Measurements from ENCODE around the gene SLX4IP.

The SLX4IP gene

GRCh38 chr20:10654630-10655029 lies 219.5 kb downstream of the SLX4IP start:
- peak; percentile 96 for DNase-seq

GRCh38 chr20:10655720-10656669 lies 220.9 kb downstream of the SLX4IP start:
- no peak for DNase-seq

DNA sequence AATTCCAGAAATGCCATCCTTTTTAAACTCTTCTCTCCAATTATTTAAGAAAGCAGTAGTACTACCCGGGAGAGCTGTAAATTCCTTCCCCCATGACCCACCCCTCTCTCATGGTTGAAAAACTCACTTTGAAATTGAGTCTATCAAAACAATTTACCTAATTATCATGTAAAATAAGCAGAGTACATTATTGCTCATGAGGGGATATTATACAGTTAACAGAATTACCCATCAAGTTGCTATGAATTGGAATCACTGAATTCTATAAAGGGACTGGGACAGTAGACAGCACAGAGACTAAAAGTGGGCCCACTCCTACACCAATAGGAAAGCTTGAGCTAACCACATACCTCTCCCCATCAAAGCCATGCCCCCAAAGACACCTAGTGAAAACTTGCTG lies 222.3 kb downstream of the SLX4IP start:
- no peak for DNase-seq

GRCh38 chr20:10658051-10658823 lies 223.1 kb downstream of the SLX4IP start:
- peak; percentile 9 for DNase-seq

DNA sequence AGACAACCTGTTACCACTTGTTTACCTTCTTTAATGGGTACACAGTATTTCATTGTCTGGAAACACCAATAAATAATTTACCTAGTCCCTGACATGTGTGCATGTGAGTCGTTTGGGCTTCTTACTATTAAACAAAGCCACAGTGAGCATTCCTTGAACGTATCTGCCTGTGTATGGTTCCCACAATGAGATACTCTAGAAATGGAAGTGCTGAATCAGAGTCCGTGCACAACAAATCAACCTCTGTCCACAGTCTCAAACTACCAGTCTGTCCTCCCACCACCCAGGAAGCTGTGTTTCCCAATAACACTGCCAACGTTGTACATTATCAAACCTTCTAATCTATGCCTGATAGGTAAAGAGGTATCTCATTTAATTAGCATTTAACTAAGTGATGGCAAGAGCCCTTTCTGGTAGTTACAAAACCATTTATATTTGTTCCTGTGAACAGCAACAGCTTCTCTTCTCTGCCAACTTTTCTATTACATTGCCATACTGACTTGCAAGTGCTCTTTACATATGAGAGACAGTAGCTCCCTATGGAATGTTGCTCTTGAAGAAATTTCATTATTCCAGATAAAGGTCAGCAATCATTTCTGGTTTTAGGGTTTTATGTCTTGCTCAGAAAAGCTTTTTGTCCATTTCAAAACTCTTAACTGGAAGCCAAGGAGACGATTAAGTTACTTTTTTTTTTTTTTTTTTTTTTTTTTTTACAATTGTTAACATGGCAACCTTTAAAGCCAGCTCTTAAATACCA lies 223.9 kb downstream of the SLX4IP start:
- no peak for DNase-seq

GRCh38 chr20:10659651-10660601 lies 224.8 kb downstream of the SLX4IP start:
- DNase-seq, result no peak

DNA sequence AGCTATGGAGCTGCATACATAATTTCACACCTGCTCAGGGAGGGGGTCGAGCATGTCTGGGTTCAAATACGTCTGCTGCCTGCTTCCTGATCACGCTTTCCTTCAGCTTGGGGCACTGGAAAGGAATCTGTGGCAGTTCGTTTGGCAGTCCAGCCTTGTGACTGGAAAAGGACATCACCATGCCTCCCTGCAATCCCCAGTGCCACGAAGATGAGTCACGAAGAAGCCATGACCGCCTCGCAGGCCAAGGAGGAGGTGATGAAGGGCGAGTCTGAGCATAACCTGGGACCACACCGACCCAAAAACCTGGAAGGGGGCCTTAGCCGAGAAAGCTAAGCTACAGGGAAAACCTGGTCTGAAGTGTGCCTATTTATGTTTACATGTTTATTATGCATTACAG lies 225.6 kb downstream of the SLX4IP start:
- DNase-seq, result no peak

GRCh38 chr20:10661261-10661660 lies 226.2 kb downstream of the SLX4IP start:
- DNase-seq, result no peak

- no peak for DNase-seq
These were observed 227.0 kb downstream of the SLX4IP start for GRCh38 chr20:10662151-10662550.

DNA sequence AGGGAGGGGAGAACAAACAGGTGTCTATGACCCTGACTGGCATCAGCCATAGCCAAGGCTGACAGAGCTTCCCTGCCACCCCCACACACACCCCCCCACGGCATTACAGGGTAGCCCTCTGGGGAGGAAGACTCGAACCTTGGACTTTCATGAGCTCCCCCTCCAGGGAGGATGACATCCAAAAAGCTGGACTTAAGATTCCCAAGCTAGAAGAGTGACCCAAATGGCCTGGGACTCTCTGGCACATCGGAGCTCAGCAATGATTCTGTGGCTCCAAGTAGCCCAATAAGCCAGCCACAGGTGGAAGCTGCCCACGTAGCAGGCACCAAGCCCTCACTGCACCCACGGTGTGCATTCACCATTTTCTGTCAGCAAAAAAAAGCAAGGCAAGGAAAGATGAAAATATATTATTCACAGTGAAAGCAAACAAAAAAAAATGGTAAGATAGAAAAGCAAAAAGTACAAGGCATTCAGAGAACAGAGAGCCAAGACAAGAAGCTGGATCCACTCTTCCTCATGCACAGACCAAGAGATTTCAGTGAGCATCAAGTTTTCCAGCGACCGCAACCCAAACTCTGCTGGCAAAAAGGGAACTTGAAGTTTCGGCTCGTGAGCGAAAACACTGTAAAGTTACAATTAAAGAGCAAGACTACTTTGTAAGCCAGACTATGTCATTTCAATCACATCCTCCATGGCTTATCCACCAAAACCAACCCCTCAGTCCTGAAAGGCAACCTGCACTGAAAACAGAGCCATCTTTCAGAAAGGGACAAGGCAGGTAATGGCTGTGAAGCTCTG lies 227.8 kb downstream of the SLX4IP start:
- DNase-seq, result no peak

- DNase-seq, result no peak
These were observed 228.7 kb downstream of the SLX4IP start for GRCh38 chr20:10663756-10664155.

DNA sequence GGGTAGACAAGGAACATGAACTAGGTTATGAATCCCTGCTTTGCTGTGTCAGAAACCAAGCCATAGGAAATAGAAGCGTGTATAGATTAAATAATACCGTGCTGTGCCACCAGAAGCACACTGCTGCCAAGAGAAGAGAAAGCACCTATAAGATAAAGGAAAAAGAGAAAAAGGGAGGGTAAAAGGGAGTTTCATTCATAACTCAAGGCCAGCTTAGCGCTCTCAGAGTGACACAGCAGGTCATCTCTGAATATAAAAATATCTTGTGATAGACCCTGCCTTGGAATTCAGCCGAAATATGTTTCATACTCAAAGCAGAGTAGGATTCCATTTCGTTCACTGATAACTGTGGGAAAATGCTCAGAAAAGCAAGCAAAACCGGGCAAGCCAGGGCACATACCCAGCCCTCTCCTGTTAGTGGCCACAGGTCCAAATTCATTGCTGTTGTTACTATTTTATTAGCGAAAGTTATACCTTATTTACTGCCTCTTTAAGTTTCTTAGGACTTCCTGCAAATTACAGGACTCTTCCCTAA lies 230.0 kb downstream of the SLX4IP start:
- no peak for DNase-seq

- no peak for DNase-seq
These were observed 230.7 kb downstream of the SLX4IP start for GRCh38 chr20:10665791-10666190.

DNA sequence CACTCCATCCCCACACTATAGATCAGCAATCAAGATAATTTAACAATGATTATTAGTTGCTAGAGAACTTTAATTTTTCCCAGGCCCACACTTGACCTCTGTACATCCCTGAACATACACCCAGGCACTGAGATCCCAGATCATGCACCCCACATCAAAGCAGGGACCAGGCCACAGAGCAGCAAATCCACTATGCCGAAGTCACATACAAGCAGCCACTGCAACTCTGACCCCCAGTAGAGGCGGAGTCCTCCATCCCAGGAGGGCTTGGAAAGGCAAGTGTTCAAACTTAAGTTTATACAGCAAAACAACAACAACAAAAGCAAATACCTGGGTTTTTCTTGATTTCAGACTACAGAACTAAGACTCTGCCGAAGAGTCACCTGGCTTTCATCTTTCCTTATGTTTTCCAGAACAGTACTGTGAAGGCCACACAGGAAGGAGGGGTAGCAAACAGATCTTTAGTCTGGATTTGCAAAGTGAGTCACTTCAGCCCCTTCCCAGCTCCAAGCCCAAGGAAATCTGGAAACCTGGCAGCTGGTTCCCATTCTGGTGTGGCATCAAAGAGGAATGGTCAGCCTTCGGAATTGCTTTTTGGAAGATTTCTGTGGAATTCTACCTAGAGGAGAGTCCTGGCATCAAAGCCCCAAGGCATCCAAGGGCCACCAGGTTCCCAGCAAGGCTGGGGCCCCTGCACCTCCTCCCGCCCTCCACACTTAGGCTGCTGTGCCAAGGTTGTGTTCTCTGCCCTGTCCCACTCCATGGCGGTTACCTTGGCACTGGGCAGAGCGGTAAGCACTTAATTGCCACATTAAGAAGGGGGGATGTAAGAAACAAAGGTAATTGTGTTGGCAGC lies 231.3 kb downstream of the SLX4IP start:
- DNase-seq, result no peak

DNA sequence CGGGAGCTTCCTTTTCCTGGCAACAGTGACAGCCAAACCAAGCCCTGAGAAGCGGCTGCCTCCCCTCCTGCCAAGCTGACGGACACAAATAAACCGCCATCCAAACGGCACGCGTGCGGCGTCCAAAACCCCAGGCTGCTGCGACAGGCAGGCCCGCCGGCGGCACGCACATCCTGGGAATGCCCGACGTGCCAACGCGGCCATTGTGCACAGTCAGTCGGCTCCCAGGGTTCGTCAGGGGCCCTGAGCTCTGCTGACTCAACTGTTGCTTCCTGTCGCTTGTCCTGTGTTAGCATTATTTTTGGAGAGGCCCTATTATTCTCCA lies 231.9 kb downstream of the SLX4IP start:
- DNase-seq, result no peak

GRCh38 chr20:10667560-10668167 lies 232.6 kb downstream of the SLX4IP start:
- DNase-seq, result peak; percentile 75

DNA sequence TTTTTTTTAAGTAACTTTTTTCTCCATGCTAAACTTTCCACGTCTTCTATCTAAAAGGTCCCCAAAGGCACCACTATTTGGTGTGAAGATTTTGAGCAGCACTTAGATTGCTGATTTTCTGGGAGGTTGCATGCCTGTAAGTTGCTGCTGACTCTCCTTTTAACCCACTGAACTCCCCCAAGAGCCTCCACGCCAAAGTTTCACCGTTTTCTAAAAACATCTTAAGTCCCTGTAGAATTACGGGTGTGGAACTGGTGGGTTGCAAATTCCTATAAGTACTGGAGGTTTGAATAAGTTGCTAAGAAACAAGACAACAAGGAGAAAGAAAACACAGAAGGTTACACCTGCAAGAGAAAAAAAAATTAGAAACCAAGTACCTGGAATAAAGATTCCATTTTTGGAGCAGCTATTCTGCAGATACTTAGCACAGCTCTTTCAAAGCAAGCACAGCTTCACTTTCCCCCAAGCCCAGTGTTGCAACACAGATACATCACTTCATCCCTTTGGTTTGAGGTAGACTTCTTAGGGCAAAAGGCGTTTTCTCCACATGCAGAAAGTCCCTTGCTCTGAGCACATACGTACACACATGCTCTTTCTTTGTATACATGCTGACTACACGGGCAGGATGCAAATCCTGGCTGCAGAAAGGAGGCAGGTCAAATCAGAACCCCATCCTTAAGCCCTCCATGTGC lies 233.7 kb downstream of the SLX4IP start:
- DNase-seq, result no peak

- DNase-seq, result no peak
These were observed 234.8 kb downstream of the SLX4IP start for GRCh38 chr20:10669843-10670446.
